Mesenchymal stem cell (in vitro differentiated cells and primary cell): ENCODE results near the gene CRYBG1.

Experiments used
- DNase-seq: peaks from one replicate; pipeline ENCODE4 v3.0.0-alpha.2; 2013
- H2AFZ ChIP-seq: one replicate; pipeline ENCODE4 v1.6.1; 2013; ENCODE audit warnings: low read depth, mild to moderate bottlenecking, control low read depth, inconsistent platforms, low read length, moderate library complexity
- H2AK5ac ChIP-seq: 2 replicates; pipeline ENCODE4 v1.6.1; 2013; ENCODE audit warnings: low read length, moderate library complexity, mild to moderate bottlenecking, inconsistent platforms; ENCODE audit not compliant: severe bottlenecking
- H2BK120ac ChIP-seq: one replicate; pipeline ENCODE4 v1.6.1; 2013; ENCODE audit warnings: low read depth, mild to moderate bottlenecking, inconsistent platforms, low read length, moderate library complexity
- H2BK12ac ChIP-seq, 2 experiments: one replicate each; pipeline ENCODE4 v1.6.1; 2013; ENCODE audit warnings: inconsistent platforms in 2 of 2, low read length in 2 of 2, mild to moderate bottlenecking in 2 of 2, moderate library complexity in 2 of 2, control low read depth in 1 of 2
- H2BK15ac ChIP-seq: one replicate; pipeline ENCODE4 v1.6.1; 2013; ENCODE audit warnings: mild to moderate bottlenecking, low read depth, inconsistent platforms; ENCODE audit not compliant: poor library complexity, severe bottlenecking
- H2BK5ac ChIP-seq: 2 replicates; pipeline ENCODE4 v1.6.1; 2013; ENCODE audit warnings: low read depth, mild to moderate bottlenecking, low read length, control low read depth, inconsistent platforms; ENCODE audit not compliant: poor library complexity, severe bottlenecking
- H3K14ac ChIP-seq, 2 experiments: one replicate each; pipeline ENCODE4 v1.6.1; 2013; ENCODE audit warnings: inconsistent platforms in 2 of 2, low read length in 2 of 2, control low read depth in 1 of 2, mild to moderate bottlenecking in 1 of 2, moderate library complexity in 1 of 2
- H3K18ac ChIP-seq, 2 experiments: one replicate each; pipeline ENCODE4 v1.6.1; 2013; ENCODE audit warnings: inconsistent platforms in 2 of 2, low read length in 2 of 2, control low read depth in 1 of 2, low read depth in 1 of 2, mild to moderate bottlenecking in 1 of 2
- H3K23ac ChIP-seq, 2 experiments: one replicate each; pipeline ENCODE4 v1.6.1; 2013; ENCODE audit warnings: inconsistent platforms in 2 of 2, low read length in 2 of 2, mild to moderate bottlenecking in 2 of 2, moderate library complexity in 2 of 2, control low read depth in 1 of 2
- H3K27ac ChIP-seq: 2 replicates; pipeline ENCODE4 v1.5.1; 2013; ENCODE audit warnings: mild to moderate bottlenecking, moderate library complexity, low read length, control low read depth, inconsistent platforms; ENCODE audit not compliant: poor library complexity, severe bottlenecking
- H3K27me3 ChIP-seq, 2 experiments: 2 replicates each; pipeline versions ENCODE4 v1.6.1 to v1.7.0; 2013; ENCODE audit warnings: low read length in 2 of 2, mild to moderate bottlenecking in 2 of 2, moderate library complexity in 2 of 2, control low read depth in 1 of 2, inconsistent platforms in 1 of 2; ENCODE audit not compliant: control insufficient read depth in 1 of 2, insufficient read depth in 1 of 2
- H3K36me3 ChIP-seq, 2 experiments: 2 replicates each; pipeline versions ENCODE4 v1.6.1 to v1.7.0; 2013; ENCODE audit warnings: low read length in 2 of 2, control low read depth in 1 of 2, inconsistent platforms in 1 of 2, low read depth in 1 of 2, mild to moderate bottlenecking in 1 of 2; ENCODE audit not compliant: insufficient read depth in 2 of 2, control insufficient read depth in 1 of 2
- H3K4ac ChIP-seq, 2 experiments: one replicate each; pipeline ENCODE4 v1.6.1; 2013; ENCODE audit warnings: inconsistent platforms in 2 of 2, low read length in 2 of 2, mild to moderate bottlenecking in 2 of 2, moderate library complexity in 2 of 2, control low read depth in 1 of 2, low read depth in 1 of 2
- H3K4me1 ChIP-seq: 2 replicates; pipeline ENCODE4 v1.6.1; 2013; ENCODE audit warnings: low read depth, low read length, control low read depth; ENCODE audit not compliant: control insufficient read depth, insufficient read depth
- H3K4me2 ChIP-seq: 2 replicates; pipeline ENCODE4 v1.6.1; 2013; ENCODE audit warnings: low read length, mild to moderate bottlenecking, inconsistent platforms; ENCODE audit not compliant: poor library complexity, severe bottlenecking
- H3K4me3 ChIP-seq, 2 experiments: 2 replicates each; pipeline versions ENCODE4 v1.5.1 to v1.7.0; 2013; ENCODE audit warnings: low read length in 2 of 2, mild to moderate bottlenecking in 2 of 2, control low read depth in 1 of 2, low read depth in 1 of 2; ENCODE audit not compliant: insufficient read depth in 1 of 2
- H3K79me1 ChIP-seq: replicated peaks from 2 replicates; pipeline ENCODE4 v1.6.1; 2013; ENCODE audit warnings: mild to moderate bottlenecking, control low read depth, low read length, inconsistent platforms; ENCODE audit not compliant: poor library complexity, severe bottlenecking
- H3K9ac ChIP-seq: 2 replicates; pipeline ENCODE4 v1.7.0; 2013; ENCODE audit warnings: mild to moderate bottlenecking, low read length, moderate library complexity
- H3K9me3 ChIP-seq: 2 replicates; pipeline ENCODE4 v1.7.0; 2013; ENCODE audit warnings: mild to moderate bottlenecking, low read length; ENCODE audit not compliant: control insufficient read depth
- H4K8ac ChIP-seq: one replicate; pipeline ENCODE4 v1.6.1; 2013; ENCODE audit warnings: inconsistent platforms, mild to moderate bottlenecking, low read length, moderate library complexity
- H4K91ac ChIP-seq: one replicate; pipeline ENCODE4 v1.6.1; 2013; ENCODE audit warnings: mild to moderate bottlenecking, low read length, inconsistent platforms
- whole genome bisulfite sequencing: methylation state at CpG from one replicate; pipeline ENCODE4 v1.1.7; 2013; ENCODE audit warnings: mixed read lengths; 5-methylcytosine and 5-hydroxymethylcytosine counted together

Gene CRYBG1

GRCh38 chr6:106508277-106508676 is 147.8 kb downstream of the CRYBG1 start:
- Histone ChIP-seq H3K36me3 (peaks cover 0 to 4% of the 10 kb centered on the region in 2 experiments), H3K4ac (no peak overlapping the region), H3K79me1 (peaks cover 5% of the 10 kb centered on the region), H2BK120ac (no peak overlapping the region), H2BK12ac (no peak overlapping the region), H3K27me3 (no peaks in the 10 kb centered on the region), H3K23ac (no peak overlapping the region), H3K9me3 (no peaks in the 10 kb centered on the region), H3K14ac (no peak overlapping the region), H4K91ac (no peak overlapping the region), H2AK5ac (no peak overlapping the region), H4K8ac (no peak overlapping the region), H3K4me2 (no peak overlapping the region), H3K18ac (no peak overlapping the region), H2AFZ (no peak overlapping the region), H3K4me3 (no peak overlapping the region), H2BK15ac (no peak overlapping the region), H2BK5ac (no peak overlapping the region), H3K9ac (no peak overlapping the region), H3K27ac (no peak overlapping the region), H3K4me1 (peaks cover 27% of the 10 kb centered on the region)
- DNase-seq: no peak
- WGBS: 100% methylated on average over 1 of the region's 2 CpGs

DNA sequence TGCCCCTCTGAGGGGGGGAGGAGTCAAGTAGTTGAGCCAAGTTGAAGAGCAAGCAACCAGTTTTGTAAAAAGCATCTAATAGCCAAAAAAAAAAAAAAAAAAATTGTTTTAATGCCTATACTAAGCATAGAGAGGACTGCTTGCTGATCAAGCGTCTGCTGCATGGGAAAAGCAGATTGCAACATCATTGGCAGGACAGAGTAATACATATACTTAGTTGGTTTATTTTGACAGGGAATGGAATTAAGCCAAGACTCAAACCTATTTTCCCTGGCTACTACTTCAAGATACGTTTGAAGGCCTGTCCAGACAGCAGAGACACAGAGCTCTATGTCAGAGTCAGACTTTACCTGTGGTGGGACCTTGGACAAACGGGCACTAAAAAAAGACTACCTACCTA is 148.3 kb downstream of the CRYBG1 start:
- Histone ChIP-seq H3K79me1 (peaks cover 5% of the 10 kb centered on the region), H2AFZ (no peak overlapping the region), H3K4ac (no peak overlapping the region), H4K8ac (no peak overlapping the region), H3K18ac (no peak overlapping the region), H2AK5ac (no peak overlapping the region), H3K23ac (no peak overlapping the region), H3K27ac (no peak overlapping the region), H2BK15ac (no peak overlapping the region), H3K14ac (no peak overlapping the region), H3K4me2 (no peak overlapping the region), H2BK5ac (no peak overlapping the region), H3K4me1 (peaks cover 27% of the 10 kb centered on the region), H3K9me3 (no peaks in the 10 kb centered on the region), H3K9ac (no peak overlapping the region), H3K4me3 (no peak overlapping the region), H4K91ac (no peak overlapping the region), H3K27me3 (no peaks in the 10 kb centered on the region), H3K36me3 (peaks cover 0 to 4% of the 10 kb centered on the region in 2 experiments), H2BK12ac (no peak overlapping the region), H2BK120ac (no peak overlapping the region)
- WGBS: 70% methylated on average over 3 of the region's 3 CpGs
- DNase-seq: no peak

DNA sequence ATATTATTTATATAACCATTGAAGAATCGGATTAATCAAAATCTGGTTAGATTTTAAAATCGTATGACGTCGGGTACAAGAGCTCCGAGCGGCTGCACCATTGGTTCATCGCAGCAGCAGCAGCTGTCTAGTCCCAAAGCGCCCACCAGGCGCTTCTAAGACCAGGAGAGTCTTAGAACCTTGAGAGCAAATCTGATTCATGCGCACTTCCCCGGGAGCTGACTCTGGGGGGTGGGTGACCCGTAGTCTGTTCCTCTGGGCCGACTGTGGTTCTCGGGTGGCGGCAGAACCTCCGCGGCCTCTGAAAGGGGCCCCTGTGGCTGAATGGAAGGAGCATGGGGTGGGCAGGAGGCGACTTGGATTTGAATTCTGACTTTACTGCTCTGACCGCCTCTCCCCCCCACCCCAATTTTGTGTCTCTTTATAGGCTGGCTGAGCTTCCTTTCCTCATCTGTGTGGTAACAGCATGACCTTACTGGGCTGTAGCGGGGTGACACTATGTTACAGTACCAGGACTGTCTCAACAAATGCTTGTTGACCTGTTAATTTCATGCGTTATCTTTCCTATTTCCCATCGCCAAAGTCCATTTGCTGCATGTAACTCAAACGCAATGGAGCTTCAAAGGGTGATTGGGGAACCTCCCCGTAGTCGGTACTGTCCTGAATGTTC is 149.0 kb downstream of the CRYBG1 start:
- H3K9ac ChIP-seq: peak overlapping the region; percentile 89
- no peak overlapping the region for H2AK5ac ChIP-seq
- no peak overlapping the region for H4K91ac ChIP-seq
- peak overlapping the region in 1 of 2 experiments; percentile 95 for H3K4me3 ChIP-seq
- no peak overlapping the region for H3K27ac ChIP-seq
- H3K36me3 ChIP-seq: peaks cover 0 to 4% of the 10 kb centered on the region in 2 experiments
- H3K23ac ChIP-seq: no peak overlapping the region
- no peak overlapping the region for H4K8ac ChIP-seq
- DNase-seq: peak; percentile 65
- H3K27me3 ChIP-seq: no peaks in the 10 kb centered on the region
- H3K4me1 ChIP-seq: peaks cover 27% of the 10 kb centered on the region
- peak overlapping the region in 1 of 2 experiments; percentile 28 for H3K18ac ChIP-seq
- H2BK15ac ChIP-seq: peak overlapping the region; percentile 85
- WGBS: 15% methylated on average over 23 of the region's 25 CpGs
- H3K4me2 ChIP-seq: peak overlapping the region; percentile 98
- H3K4ac ChIP-seq: no peak overlapping the region
- H2BK12ac ChIP-seq: no peak overlapping the region
- peaks cover 5% of the 10 kb centered on the region for H3K79me1 ChIP-seq
- H2BK120ac ChIP-seq: peak overlapping the region; percentile 27
- H2AFZ ChIP-seq: no peak overlapping the region
- H2BK5ac ChIP-seq: no peak overlapping the region
- no peak overlapping the region for H3K14ac ChIP-seq
- H3K9me3 ChIP-seq: no peaks in the 10 kb centered on the region

DNA sequence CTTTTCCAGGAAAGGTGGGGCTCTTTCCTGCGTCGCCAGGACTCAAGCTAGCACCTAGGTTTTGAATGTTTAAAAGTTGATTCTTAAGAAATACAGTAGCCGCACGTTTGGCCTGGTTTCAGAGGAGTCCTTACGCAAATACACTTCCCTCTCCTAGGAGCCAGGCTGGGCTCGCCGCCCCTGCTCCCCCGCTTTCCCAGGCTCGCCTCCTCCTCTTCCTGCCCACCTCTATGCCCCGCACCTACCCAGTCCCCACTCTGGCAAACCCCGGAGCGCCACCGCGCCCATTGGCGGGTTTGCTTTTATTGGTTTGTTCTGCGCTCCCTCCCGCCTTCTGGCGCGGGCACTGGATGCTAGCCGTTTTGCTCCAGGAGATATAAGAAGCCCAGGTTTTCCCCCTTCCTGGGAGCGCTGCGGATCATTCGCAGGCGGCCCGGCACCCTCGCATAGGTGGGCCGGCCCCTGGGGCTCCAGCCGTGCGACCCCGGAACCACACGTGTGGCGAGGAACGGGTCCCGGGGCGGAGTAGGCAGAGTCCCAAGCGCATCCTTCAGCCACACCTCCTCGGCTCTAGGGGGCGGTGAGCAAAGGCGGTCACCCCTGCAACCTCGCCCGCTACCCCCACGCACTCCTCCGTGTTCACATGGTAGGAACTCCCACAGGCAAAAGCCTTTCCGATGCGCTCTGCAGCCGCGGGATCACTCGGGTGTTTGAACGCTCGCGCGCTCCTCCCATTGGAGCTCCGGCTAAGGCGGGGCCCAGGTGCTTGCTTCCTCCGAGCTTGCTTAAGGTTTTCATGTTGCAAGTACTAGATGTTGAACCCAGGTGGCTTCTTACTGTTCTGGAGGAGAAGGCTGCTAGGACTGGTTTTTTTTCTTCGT is 149.8 kb downstream of the CRYBG1 start:
- DNase-seq: peak; percentile 57
- Histone ChIP-seq H3K18ac (peak overlapping the region in 1 of 2 experiments; percentile 42), H3K9me3 (no peaks in the 10 kb centered on the region), H3K27me3 (no peaks in the 10 kb centered on the region), H4K8ac (no peak overlapping the region), H2BK5ac (no peak overlapping the region), H3K4me3 (peak overlapping the region; percentile 54 to 95), H3K79me1 (peaks cover 5% of the 10 kb centered on the region), H3K23ac (peak overlapping the region in 1 of 2 experiments; percentile 31), H2AFZ (peak overlapping the region; percentile 24), H3K4me2 (peak overlapping the region; percentile 98), H2BK120ac (no peak overlapping the region), H2BK15ac (peak overlapping the region; percentile 85), H3K4ac (no peak overlapping the region), H2BK12ac (no peak overlapping the region), H3K27ac (no peak overlapping the region), H3K9ac (peak overlapping the region; percentile 89), H3K4me1 (peaks cover 27% of the 10 kb centered on the region), H4K91ac (no peak overlapping the region), H2AK5ac (no peak overlapping the region), H3K36me3 (peaks cover 0 to 4% of the 10 kb centered on the region in 2 experiments), H3K14ac (no peak overlapping the region)
- WGBS: under 1% methylated on average over 52 of the region's 56 CpGs
